HUDEP-2 (cell line): Measurements from ENCODE around the gene ZBTB38.

ENCODE experiments used
- DNase-seq, 76 experiments: peaks; one replicate each; lab custom pipeline; 2025; ENCODE audit not compliant: unreplicated experiment in 76 of 76; lab: John Stamatoyannopoulos, UW

ZBTB38 gene

GRCh38 chr3:141385406-141386125 is 17.3 kb downstream of the ZBTB38 start:
- no peak for DNase-seq

GRCh38 chr3:141386126-141386488 is 17.8 kb downstream of the ZBTB38 start:
- DNase-seq: no peak

DNA sequence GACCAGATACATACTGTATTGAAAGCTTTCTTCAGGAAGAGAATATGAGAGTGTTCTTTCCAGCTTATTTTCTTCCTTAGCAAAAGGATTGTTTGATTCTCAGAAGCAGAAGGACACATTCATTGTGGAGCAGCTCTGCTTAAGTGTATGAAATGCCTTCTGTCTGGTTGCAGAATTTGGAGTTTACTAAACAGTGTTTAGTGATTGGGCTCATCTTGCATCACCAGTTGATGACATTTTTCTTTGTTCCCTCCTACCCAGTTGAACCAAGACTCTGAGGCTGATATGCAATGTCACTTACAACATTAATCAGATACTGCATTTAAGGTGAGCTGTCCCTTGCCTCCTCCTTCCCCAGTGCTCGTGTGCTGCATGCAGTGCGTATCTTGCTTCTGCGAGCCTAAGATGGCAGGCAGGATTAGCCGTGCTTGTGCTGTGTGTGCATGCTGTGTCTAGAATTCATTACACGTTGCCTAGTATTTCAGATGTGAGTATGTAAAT is 18.4 kb downstream of the ZBTB38 start:
- no peak for DNase-seq

DNA sequence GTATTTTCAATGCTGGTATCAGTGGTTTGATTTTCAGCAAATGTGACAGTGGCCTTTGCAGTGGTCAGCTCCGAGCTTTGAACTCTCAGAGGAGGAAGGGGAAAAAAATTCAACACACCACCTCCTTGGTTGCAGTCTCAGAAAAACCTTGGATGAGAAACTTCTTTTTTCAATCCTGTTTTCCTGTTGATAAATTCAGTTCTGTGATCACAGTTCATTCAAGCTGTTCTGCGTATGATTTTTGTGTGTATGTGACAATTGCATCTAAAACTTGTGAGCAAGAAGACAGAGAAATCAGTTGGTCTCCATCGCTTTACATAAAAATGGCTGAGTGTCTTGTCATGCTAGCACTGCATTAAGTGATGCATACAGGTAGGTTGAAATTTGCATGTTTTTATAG is 19.2 kb downstream of the ZBTB38 start:
- no peak for DNase-seq

GRCh38 chr3:141388395-141388794 is 20.1 kb downstream of the ZBTB38 start:
- DNase-seq: no peak

- no peak for DNase-seq
These were observed 20.7 kb downstream of the ZBTB38 start for GRCh38 chr3:141388823-141389621.

GRCh38 chr3:141389703-141390102 is 21.4 kb downstream of the ZBTB38 start:
- DNase-seq: no peak

DNA sequence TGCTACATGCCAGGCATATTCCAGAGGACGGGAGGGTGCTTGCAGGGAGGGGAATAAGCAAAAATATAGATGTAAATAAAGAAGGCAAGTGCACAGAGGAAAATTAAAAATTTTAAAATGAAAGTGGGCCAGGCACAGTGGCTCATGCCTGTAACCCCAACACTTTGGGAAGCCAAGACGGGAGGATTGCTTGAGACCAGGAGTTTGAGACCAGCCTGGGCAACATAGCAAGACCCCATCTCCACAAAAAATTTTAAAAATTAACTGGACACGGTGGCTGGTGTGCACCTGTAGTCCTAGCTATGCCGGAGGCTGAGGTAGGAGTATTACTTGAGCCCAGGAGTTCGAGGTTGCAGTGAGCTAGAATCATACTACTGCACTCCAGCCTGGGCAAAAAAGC is 22.4 kb downstream of the ZBTB38 start:
- no peak for DNase-seq

DNA sequence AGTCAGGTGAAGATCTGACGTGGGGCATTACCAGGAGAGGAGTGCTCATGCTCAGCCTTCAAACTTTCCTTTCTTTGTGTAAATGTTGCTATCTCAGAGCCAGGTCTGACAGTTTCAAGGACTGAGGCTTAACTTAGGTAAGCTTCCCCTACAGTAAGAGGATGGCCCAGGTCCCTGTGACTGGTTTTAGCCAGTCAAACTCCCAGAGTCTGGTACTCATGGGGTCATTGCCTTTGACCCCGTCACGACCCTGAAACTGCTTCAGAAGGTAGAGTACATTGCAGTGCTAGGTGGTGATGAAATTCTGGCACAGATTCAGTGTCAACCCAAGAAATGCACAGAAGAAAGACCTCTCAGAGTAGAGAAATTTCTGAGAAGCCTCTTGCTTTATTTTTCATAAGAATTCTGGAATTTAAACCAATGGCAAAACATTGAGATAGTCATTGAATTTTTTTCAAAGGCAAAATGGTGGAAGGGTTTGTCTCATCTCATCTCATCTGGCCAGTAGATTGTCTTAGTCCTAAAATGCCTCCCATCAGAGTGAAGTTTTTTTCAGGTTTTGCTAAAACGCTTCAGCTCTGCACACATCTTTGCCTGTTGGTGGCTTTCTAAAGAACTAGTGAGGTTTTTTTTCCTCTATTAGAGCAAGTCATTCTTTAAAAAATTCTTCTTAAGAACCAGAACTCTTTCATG is 23.1 kb downstream of the ZBTB38 start:
- DNase-seq: no peak

- no peak for DNase-seq
These were observed 23.6 kb downstream of the ZBTB38 start for GRCh38 chr3:141391991-141392316.

- no peak for DNase-seq
These were observed 24.1 kb downstream of the ZBTB38 start for GRCh38 chr3:141392416-141392815.

- DNase-seq: no peak
These were observed 24.8 kb downstream of the ZBTB38 start for GRCh38 chr3:141392897-141393734.

GRCh38 chr3:141393735-141394076 is 25.4 kb downstream of the ZBTB38 start:
- no peak for DNase-seq

DNA sequence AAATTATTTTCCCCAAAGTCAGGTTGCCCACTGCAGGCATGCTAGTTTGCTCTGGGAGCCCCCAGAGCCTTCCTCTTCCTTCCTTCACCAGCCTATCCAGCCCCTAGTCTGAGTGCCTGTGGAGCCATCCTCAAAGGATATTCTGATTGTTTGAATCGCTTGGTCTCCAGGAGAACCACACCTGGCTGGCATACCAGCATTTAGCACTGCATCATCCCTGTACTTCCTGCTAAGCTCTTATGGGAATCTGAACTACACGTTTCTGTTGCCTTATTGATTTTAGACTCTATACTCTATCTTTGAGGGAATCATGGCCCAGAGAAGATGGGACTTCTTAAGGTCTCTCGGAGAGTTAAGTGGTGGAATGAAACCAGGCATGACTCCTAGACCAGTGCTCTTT is 26.3 kb downstream of the ZBTB38 start:
- no peak for DNase-seq

GRCh38 chr3:141395005-141395589 is 26.8 kb downstream of the ZBTB38 start:
- DNase-seq: no peak

DNA sequence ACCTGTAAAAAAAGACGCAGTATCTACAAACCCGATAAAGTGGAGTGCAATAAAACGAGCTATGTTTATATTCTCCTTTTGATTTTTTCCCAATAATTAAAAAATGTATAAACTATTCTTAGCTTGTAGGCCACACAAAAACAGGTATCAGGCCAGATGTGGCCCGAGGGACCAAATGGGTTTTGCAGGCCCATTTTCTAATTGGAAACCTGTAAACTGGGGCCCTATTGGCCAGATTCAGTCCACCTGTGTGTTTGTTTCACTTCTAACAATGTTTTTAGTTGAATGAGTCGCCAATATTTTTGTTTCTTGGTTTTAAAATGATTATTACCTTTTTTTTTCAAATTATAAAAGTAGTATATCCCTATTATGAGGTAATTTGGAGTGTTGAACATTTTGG is 29.7 kb downstream of the ZBTB38 start:
- DNase-seq: no peak

GRCh38 chr3:141399200-141399599 is 30.9 kb downstream of the ZBTB38 start:
- DNase-seq: no peak

DNA sequence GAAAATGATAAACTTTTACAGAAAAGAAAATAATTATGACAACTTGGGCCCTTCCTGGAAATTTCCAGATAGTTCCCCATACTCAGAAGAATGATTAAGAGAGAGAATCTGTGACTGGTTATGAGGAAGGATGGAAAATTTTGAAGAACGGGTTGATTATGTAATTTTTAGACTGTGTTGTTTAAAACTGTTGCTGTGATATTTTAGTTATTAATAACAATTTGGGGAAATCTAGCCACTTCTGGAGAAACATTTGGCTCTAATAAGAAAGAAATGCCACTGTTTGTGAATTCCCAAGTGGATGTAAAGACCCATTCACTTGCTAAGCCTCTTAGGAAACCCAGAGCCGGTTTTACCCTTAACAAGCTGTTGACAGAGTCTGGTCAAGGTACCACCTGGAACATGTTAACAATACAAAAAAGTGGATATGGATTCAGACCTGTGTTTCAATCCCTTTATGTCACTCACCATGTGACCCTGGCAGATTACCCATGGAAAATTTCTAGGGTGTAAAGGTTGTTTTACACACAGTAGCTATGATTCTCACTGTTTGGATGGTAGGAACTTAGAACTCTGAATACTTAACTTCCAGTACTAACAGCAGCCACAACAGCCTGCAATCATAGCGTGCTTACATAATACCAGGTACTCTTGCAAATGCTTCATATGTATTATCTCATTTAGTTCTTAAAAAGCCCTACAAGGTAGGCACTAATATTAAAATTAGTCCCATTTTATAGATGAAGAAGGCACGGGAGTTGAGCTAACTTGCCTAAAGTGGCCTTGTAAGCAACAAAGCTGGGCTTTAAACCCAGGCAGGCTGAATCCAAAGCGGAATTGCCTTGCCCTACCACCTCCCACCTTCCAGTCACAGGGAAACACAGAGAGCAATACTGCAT is 32.0 kb downstream of the ZBTB38 start:
- DNase-seq: no peak

GRCh38 chr3:141401095-141401494 is 32.8 kb downstream of the ZBTB38 start:
- DNase-seq: no peak
